GM10248 (cell line): ENCODE measurements around the gene LEFTY2.
"Not testable (repeated sequence)": the region's sequence is repeated elsewhere in the genome, so short reads cannot be mapped to it uniquely, and the experiment has no call there.

Experiments used
- CTCF ChIA-PET: fragments of 300-600 bp; sonication (Branson Sonifier 250); formaldehyde crosslinking; extraction: SDS; loops from one replicate; lab custom pipeline; 2021; ENCODE audit warnings: antibody characterized with exemption; lab: Yijun Ruan, JAX
- POLR2A ChIA-PET: fragments of 350-650 bp; sonication (Branson Sonifier 250); formaldehyde crosslinking; extraction: SDS; loops from one replicate; lab custom pipeline; 2020; ENCODE audit warnings: antibody characterized with exemption; lab: Yijun Ruan, JAX
- DNase-seq: peaks from one replicate; pipeline ENCODE4 v3.0.0; 2012; ENCODE audit errors: extremely low spot score
- CTCF ChIP-seq: IDR thresholded peaks from 2 replicates; pipeline ENCODE4 v1.5.1; 2012; ENCODE audit warnings: mild to moderate bottlenecking, low read depth; ENCODE audit errors: extremely low read depth, missing control alignments, control extremely low read depth

Gene LEFTY2

GRCh38 chr1:225977937-225978748, 37.1 kb upstream of the LEFTY2 start:
- DNase-seq, result peak; percentile 67

GRCh38 chr1:225975146-225975545, 34.1 kb upstream of the LEFTY2 start:
- CTCF ChIA-PET, result interaction anchor here (0.6 to 12.3 kb wide), 17 partner anchors 9 to 656 kb away, joined by 3 to 129 read pairs (median 5); no protein-coding TSS in a partner anchor
- POLR2A ChIA-PET, DNase-seq: not testable (repeated sequence)

More at GRCh38 chr1:225977937-225978748, 37.1 kb upstream of the LEFTY2 start:
- ChIA-PET POLR2A (interaction anchor here (0.6 to 3.0 kb wide), 3 partner anchors 16 to 28 kb away, joined by 5 to 11 read pairs (median 11); partner anchors contain the start of gene SDE2), CTCF (interaction anchor here (1.2 to 12.3 kb wide), 10 partner anchors 9 to 510 kb away, joined by 3 to 129 read pairs (median 8); no protein-coding TSS in a partner anchor)
- peak; percentile 26 for TF ChIP-seq CTCF

- no peak for DNase-seq
- CTCF ChIA-PET, result interaction anchor here (0.8 to 12.3 kb wide), 15 partner anchors 10 to 655 kb away, joined by 3 to 129 read pairs (median 5); no protein-coding TSS in a partner anchor
- POLR2A ChIA-PET, result no interaction called here
- no peak for TF ChIP-seq CTCF
Observed at GRCh38 chr1:225974454-225974853, 33.4 kb upstream of the LEFTY2 start.

- CTCF ChIA-PET, result interaction anchor here (1.2 to 12.3 kb wide), 7 partner anchors 11 to 505 kb away, joined by 3 to 129 read pairs (median 5); partner anchors contain the start of gene SRP9
Observed at GRCh38 chr1:225973158-225973557, 32.1 kb upstream of the LEFTY2 start.

GRCh38 chr1:225972344-225973152, 31.5 kb upstream of the LEFTY2 start:
- POLR2A ChIA-PET, result no interaction called here
- no peak for DNase-seq
- CTCF ChIA-PET, result interaction anchor here (0.8 to 12.3 kb wide), 9 partner anchors 10 to 505 kb away, joined by 3 to 129 read pairs (median 4); partner anchors contain the start of gene SRP9
- TF ChIP-seq CTCF, result no peak

More at GRCh38 chr1:225973158-225973557, 32.1 kb upstream of the LEFTY2 start:
- POLR2A ChIA-PET, result no interaction called here
- no peak for TF ChIP-seq CTCF
- DNase-seq, result no peak

GRCh38 chr1:225970592-225971157, 29.7 kb upstream of the LEFTY2 start:
- POLR2A ChIA-PET, DNase-seq: not testable (repeated sequence)
- CTCF ChIA-PET, result interaction anchor here (6.8 to 11.7 kb wide), 2 partner anchors 8 to 17 kb away, joined by 44 to 84 read pairs; no protein-coding TSS in a partner anchor

GRCh38 chr1:225969751-225970150, 28.7 kb upstream of the LEFTY2 start:
- CTCF ChIA-PET, result interaction anchor here (1.3 to 11.7 kb wide), 3 partner anchors 8 to 17 kb away, joined by 3 to 84 read pairs (median 44); no protein-coding TSS in a partner anchor
- POLR2A ChIA-PET, DNase-seq: not testable (repeated sequence)
